Vagina (tissue), 2 donors: ENCODE measurements around the gene DNMT1.

ENCODE experiments used
- POLR2A ChIP-seq, 2 donors: fragments of 450-650 bp; IDR thresholded peaks; one replicate each; pipeline ENCODE4 v1.6.1; 2017; ENCODE audit warnings: antibody characterized with exemption in 2 of 2, mild to moderate bottlenecking in 2 of 2, moderate library complexity in 2 of 2
- TF ChIP-seq, protein P1 (sequence below), 3 experiments: fragments of 450-650 bp in 2 of 3; fragments of 200-600 bp in 1 of 3; sonication (generic) in 1 of 3; IDR thresholded peaks; one replicate each; pipeline ENCODE4 v1.5.1; 2017 to 2019; ENCODE audit warnings: antibody characterized with exemption in 3 of 3, mild to moderate bottlenecking in 2 of 3, moderate library complexity in 2 of 3

DNA sequence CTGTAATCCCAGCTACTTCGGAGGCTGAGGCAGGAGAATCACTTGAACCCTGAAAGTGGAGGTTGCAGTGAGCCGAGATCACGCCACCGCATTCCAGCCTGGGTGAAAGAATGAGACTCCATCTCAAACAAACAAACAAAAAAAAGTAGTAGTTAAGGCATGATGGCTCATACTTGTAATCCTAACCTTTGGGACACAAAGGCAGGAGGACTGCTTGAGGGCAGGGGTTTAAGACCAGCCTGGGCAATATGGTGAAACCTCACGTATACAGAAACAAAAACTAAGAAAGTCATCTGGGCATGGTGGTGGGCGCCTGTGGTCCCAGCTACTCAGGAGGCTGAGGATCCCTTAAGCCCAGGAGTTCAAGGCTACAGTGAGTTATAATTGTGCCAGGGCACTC is 1.8 kb downstream of the DNMT1 start:
- TF ChIP-seq, protein P1, sequence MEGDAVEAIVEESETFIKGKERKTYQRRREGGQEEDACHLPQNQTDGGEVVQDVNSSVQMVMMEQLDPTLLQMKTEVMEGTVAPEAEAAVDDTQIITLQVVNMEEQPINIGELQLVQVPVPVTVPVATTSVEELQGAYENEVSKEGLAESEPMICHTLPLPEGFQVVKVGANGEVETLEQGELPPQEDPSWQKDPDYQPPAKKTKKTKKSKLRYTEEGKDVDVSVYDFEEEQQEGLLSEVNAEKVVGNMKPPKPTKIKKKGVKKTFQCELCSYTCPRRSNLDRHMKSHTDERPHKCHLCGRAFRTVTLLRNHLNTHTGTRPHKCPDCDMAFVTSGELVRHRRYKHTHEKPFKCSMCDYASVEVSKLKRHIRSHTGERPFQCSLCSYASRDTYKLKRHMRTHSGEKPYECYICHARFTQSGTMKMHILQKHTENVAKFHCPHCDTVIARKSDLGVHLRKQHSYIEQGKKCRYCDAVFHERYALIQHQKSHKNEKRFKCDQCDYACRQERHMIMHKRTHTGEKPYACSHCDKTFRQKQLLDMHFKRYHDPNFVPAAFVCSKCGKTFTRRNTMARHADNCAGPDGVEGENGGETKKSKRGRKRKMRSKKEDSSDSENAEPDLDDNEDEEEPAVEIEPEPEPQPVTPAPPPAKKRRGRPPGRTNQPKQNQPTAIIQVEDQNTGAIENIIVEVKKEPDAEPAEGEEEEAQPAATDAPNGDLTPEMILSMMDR (IDR thresholded peaks at IDR 0.05) = no peak
- TF ChIP-seq POLR2A (IDR thresholded peaks at IDR 0.05) = no peak
